Suprapubic skin (tissue), 4 donors: ENCODE measurements around the gene NOTO. TPM values are rescaled to one million over a fixed set of nuclear protein-coding genes. Genes with fewer than 3 reads are reported as not detected.

ENCODE experiments used
- DNase-seq, 2 donors: peaks; one replicate each; pipeline ENCODE4 v3.0.0-alpha.2; 2019; ENCODE audit warnings: low spot score in 2 of 2
- H3K27ac ChIP-seq: fragments of 200-600 bp; sonication (generic); one replicate; pipeline ENCODE4 v1.5.1; 2019
- H3K27me3 ChIP-seq: fragments of 200-600 bp; sonication (generic); one replicate; pipeline ENCODE4 v1.5.1; 2019
- H3K36me3 ChIP-seq: fragments of 200-600 bp; sonication (generic); one replicate; pipeline ENCODE4 v1.5.1; 2019
- H3K4me1 ChIP-seq: fragments of 200-600 bp; sonication (generic); one replicate; pipeline ENCODE4 v1.5.1; 2019
- H3K4me3 ChIP-seq: fragments of 200-600 bp; sonication (generic); one replicate; pipeline ENCODE4 v1.5.1; 2019; ENCODE audit warnings: mild to moderate bottlenecking
- H3K9me3 ChIP-seq: fragments of 200-600 bp; sonication (generic); one replicate; pipeline ENCODE4 v1.5.1; 2019
- CTCF ChIP-seq, 2 donors: fragments of 200-600 bp in 1 of 2; fragments of 450-650 bp in 1 of 2; sonication (generic) in 1 of 2; IDR thresholded peaks; one replicate each; pipeline ENCODE4 v1.5.1; 2016 to 2019; ENCODE audit warnings: antibody characterized with exemption in 2 of 2, mild to moderate bottlenecking in 1 of 2, moderate library complexity in 1 of 2
- EP300 ChIP-seq: sonication (generic); formaldehyde crosslinking; IDR thresholded peaks from one replicate; pipeline ENCODE4 v1.6.1; 2017; ENCODE audit warnings: antibody characterized with exemption
- POLR2A ChIP-seq, 2 donors: fragments of 450-650 bp; IDR thresholded peaks; one replicate each; pipeline ENCODE4 v1.6.1; 2017; ENCODE audit warnings: antibody characterized with exemption in 2 of 2, mild to moderate bottlenecking in 2 of 2, moderate library complexity in 2 of 2
- POLR2AphosphoS5 ChIP-seq, 3 donors: sonication (generic); formaldehyde crosslinking; IDR thresholded peaks; one replicate each; pipeline ENCODE4 v1.6.1; 2017; ENCODE audit warnings: antibody characterized with exemption in 3 of 3
- WGBS: methylation state at CpG from one replicate; pipeline ENCODE4 v1.1.5; 2018; 5-methylcytosine and 5-hydroxymethylcytosine counted together
- total RNA-seq, 4 donors: library from RNA; depleted of rRNA; stranded (reverse); fragments of >200 nt; gene quantifications; one replicate each; pipeline ENCODE4 v1.1.0, GENCODE V29; 2016

The NOTO gene
- total RNA-seq, 4 donors from 2014 or later = not detected

GRCh38 chr2:73172963-73173362, 29.4 kb upstream of the NOTO start:
- peaks cover 28% of the 10 kb centered on the region for H3K4me1 ChIP-seq
- no peak for DNase-seq
- peaks cover 27% of the 10 kb centered on the region for H3K27me3 ChIP-seq
- no peaks in the 10 kb centered on the region for H3K9me3 ChIP-seq
- no peaks in the 10 kb centered on the region for H3K36me3 ChIP-seq
- TF ChIP-seq POLR2AphosphoS5 (IDR thresholded peaks at IDR 0.05) (no peak), EP300 (no peak), POLR2A (IDR thresholded peaks at IDR 0.05) (no peak)
- H3K27ac ChIP-seq = no peak overlapping the region
- 71% methylated on average over 6 of the region's 6 CpGs for WGBS
- no peak overlapping the region for H3K4me3 ChIP-seq

- no peak overlapping the region for H3K27ac ChIP-seq
- peaks cover 29% of the 10 kb centered on the region for H3K27me3 ChIP-seq
- WGBS = 91% methylated on average over 7 of the region's 7 CpGs
- TF ChIP-seq POLR2AphosphoS5 (IDR thresholded peaks at IDR 0.05) (no peak), EP300 (no peak), POLR2A (IDR thresholded peaks at IDR 0.05) (no peak), CTCF (IDR thresholded peaks at IDR 0.05) (no peak)
- peaks cover 28% of the 10 kb centered on the region for H3K4me1 ChIP-seq
- H3K9me3 ChIP-seq = no peaks in the 10 kb centered on the region
- DNase-seq = no peak
- no peak overlapping the region for H3K4me3 ChIP-seq
- no peaks in the 10 kb centered on the region for H3K36me3 ChIP-seq
These were observed 28.6 kb upstream of the NOTO start for GRCh38 chr2:73173781-73174180.

- no peaks in the 10 kb centered on the region for H3K9me3 ChIP-seq
- no peaks in the 10 kb centered on the region for H3K36me3 ChIP-seq
- H3K27ac ChIP-seq = no peak overlapping the region
- peaks cover 28% of the 10 kb centered on the region for H3K4me1 ChIP-seq
- no peak for TF ChIP-seq POLR2AphosphoS5 (IDR thresholded peaks at IDR 0.05)
- no peak for TF ChIP-seq POLR2A (IDR thresholded peaks at IDR 0.05)
- TF ChIP-seq CTCF (IDR thresholded peaks at IDR 0.05) = no peak
- TF ChIP-seq EP300 = no peak
- H3K27me3 ChIP-seq = peaks cover 32% of the 10 kb centered on the region
- no peak for DNase-seq
- 95% methylated on average over 10 of the region's 10 CpGs for WGBS
- no peak overlapping the region for H3K4me3 ChIP-seq
These were observed 28.1 kb upstream of the NOTO start for GRCh38 chr2:73174244-73174643.

GRCh38 chr2:73174941-73175662, 27.3 kb upstream of the NOTO start:
- peak overlapping the region; percentile 55 for H3K4me3 ChIP-seq
- no peak for DNase-seq
- H3K27ac ChIP-seq = no peak overlapping the region
- WGBS = 45% methylated on average over 18 of the region's 25 CpGs
- H3K9me3 ChIP-seq = no peaks in the 10 kb centered on the region
- peaks cover 28% of the 10 kb centered on the region for H3K4me1 ChIP-seq
- TF ChIP-seq EP300 (no peak), POLR2AphosphoS5 (IDR thresholded peaks at IDR 0.05) (no peak), POLR2A (IDR thresholded peaks at IDR 0.05) (no peak)
- H3K36me3 ChIP-seq = no peaks in the 10 kb centered on the region
- peaks cover 35% of the 10 kb centered on the region for H3K27me3 ChIP-seq

- H3K9me3 ChIP-seq = no peaks in the 10 kb centered on the region
- WGBS = under 1% methylated on average over 17 of the region's 59 CpGs
- H3K4me1 ChIP-seq = peaks cover 28% of the 10 kb centered on the region
- DNase-seq = peak; percentile 84 to 92
- H3K27me3 ChIP-seq = peaks cover 40% of the 10 kb centered on the region
- no peaks in the 10 kb centered on the region for H3K36me3 ChIP-seq
- TF ChIP-seq CTCF (IDR thresholded peaks at IDR 0.05) = no peak
- TF ChIP-seq POLR2A (IDR thresholded peaks at IDR 0.05) = no peak
- TF ChIP-seq POLR2AphosphoS5 (IDR thresholded peaks at IDR 0.05) = no peak
- no peak for TF ChIP-seq EP300
- H3K27ac ChIP-seq = no peak overlapping the region
- H3K4me3 ChIP-seq = peak overlapping the region; percentile 55
These were observed 26.6 kb upstream of the NOTO start for GRCh38 chr2:73175663-73176204.

GRCh38 chr2:73176205-73176880, 26.0 kb upstream of the NOTO start:
- Histone ChIP-seq H3K4me3 (peak overlapping the region; percentile 55), H3K27ac (peak overlapping the region; percentile 73), H3K36me3 (no peaks in the 10 kb centered on the region), H3K4me1 (peaks cover 28% of the 10 kb centered on the region), H3K9me3 (no peaks in the 10 kb centered on the region), H3K27me3 (peaks cover 40% of the 10 kb centered on the region)
- DNase-seq = no peak
- WGBS = 3% methylated on average over 26 of the region's 31 CpGs
- TF ChIP-seq CTCF (IDR thresholded peaks at IDR 0.05) (no peak), POLR2AphosphoS5 (IDR thresholded peaks at IDR 0.05) (no peak), EP300 (no peak), POLR2A (IDR thresholded peaks at IDR 0.05) (no peak)
